GM18858 (cell line): ENCODE results near the gene GRIP1.

Experiments used
- ATAC-seq: cut with Tn5 transposase; IDR thresholded peaks from one replicate; pipeline ENCODE4 v1.9.1; 2021; ENCODE audit not compliant: unreplicated experiment

GRIP1 gene

GRCh38 chr12:66345212-66345611 is 333.7 kb downstream of the GRIP1 start:
- ATAC-seq, result no peak

- ATAC-seq, result no peak
Observed at GRCh38 chr12:66341126-66341525, 337.8 kb downstream of the GRIP1 start.

GRCh38 chr12:66340131-66340530 is 338.7 kb downstream of the GRIP1 start:
- ATAC-seq, result no peak

- ATAC-seq, result no peak
Observed at GRCh38 chr12:66337381-66338010, 341.4 kb downstream of the GRIP1 start.

DNA sequence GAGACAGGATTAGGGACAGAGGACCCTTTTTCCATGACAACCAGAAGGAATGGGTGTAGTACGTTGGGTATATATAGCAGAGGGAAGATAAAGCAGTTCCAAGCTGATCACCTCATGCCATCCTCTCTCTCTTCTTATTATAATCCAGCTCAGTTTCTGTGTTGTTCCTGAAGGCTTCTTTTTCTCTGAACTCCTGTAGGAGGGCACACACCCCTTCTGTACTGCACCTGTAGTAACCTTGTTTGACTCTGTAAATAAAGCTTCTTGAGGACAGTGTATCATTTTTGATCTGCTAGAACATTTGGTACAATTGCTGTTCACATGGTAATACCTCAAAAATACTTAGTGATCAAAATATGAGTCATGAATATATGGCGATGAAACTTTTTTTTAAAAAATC is 343.1 kb downstream of the GRIP1 start:
- ATAC-seq, result no peak

DNA sequence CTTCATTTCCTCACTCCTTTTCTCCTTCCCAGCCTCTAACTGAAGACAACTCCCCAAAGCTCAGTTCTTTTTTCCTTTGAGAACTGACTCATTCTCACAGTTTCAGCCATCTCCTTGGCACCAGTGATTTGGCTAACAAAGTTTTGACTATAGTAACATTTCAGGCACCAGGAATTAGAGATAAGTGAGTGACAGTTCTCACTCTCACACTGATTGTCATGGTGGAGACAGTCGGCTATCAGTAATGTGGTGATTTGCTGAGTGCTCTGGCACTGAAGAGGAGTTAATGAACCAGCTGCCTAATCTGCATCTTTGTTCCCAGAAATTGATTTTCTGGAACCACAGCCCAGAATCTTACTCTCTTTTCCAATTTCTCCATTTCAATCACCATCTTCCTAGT is 347.1 kb downstream of the GRIP1 start:
- ATAC-seq, result no peak

- ATAC-seq, result no peak
Observed at GRCh38 chr12:66331016-66331415, 347.9 kb downstream of the GRIP1 start.

DNA sequence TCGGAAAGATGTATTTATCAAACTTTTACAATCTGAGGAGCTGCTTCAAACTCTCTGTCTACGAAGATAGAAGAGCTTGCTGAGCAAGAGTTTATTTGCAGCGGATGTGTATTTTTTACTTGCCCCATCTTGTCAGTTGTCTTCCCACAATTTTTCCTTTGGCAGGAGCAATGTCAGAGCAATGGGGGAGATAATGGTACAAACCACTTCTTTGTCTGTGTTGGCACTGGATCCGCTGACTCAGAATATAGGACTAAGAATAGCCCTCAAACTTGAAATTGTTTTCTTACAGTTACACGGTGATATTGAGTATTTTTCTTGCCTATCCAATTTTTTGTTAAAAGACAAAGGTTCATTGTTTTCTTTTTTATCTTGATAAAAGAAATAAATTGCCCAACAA is 348.9 kb downstream of the GRIP1 start:
- no peak for ATAC-seq

- ATAC-seq, result no peak
Observed at GRCh38 chr12:66323017-66323416, 355.9 kb downstream of the GRIP1 start.

- ATAC-seq, result no peak
Observed at GRCh38 chr12:66321435-66321834, 357.4 kb downstream of the GRIP1 start.

GRCh38 chr12:66320996-66321395 is 357.9 kb downstream of the GRIP1 start:
- ATAC-seq, result no peak

- peak; percentile 64 for ATAC-seq
Observed at GRCh38 chr12:66319266-66319954, 359.5 kb downstream of the GRIP1 start.

- no peak for ATAC-seq
Observed at GRCh38 chr12:66314278-66314677, 364.6 kb downstream of the GRIP1 start.

- no peak for ATAC-seq
Observed at GRCh38 chr12:66312189-66312588, 366.7 kb downstream of the GRIP1 start.

- ATAC-seq, result no peak
Observed at GRCh38 chr12:66309606-66310005, 369.3 kb downstream of the GRIP1 start.

DNA sequence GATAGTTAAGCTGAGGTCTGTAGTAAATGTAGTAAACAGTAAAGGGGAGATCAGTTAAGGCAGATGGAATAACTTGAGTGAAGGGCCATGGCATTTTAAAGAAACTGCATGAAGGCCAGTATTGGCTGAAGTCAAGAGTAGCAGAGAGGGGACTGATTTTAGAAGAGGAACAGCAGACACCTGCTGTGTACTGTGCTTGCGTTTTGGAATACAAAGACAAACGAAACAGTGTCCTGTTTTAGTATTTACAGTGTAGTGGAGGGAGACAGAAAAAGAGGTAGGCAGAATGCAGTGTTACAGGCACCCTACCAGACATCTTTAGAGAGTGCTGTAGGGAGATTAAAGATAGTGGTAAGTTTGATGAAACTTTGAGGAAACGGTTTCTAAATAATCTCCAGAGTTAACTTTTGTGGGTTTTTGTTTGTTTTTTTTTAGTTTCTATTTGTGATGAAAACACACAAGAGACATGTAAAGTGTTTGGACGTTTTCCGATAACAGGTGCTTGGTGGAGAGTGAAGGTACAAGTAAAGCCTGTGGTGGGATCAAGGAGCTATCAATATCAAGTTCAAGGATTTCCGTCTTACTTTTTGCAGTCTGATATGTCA is 374.5 kb downstream of the GRIP1 start:
- no peak for ATAC-seq

- ATAC-seq, result peak; percentile 38
Observed at GRCh38 chr12:66303316-66303804, 375.5 kb downstream of the GRIP1 start.

DNA sequence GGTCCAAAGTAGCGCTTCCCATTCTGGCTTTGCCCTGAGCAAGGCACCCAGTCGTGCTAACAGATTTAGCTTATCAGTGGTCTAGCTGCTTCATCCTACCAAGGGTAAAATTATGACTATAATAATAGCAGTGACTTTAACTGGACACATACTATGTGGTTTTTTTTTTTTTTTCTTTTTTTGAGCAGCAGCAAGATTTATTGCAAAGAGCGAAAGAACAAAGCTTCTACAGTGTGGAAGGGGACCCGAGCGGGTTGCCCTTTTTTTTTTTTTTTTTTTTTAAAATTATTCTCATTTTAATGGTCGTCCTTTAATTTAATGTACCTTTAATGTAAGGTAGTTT is 376.1 kb downstream of the GRIP1 start:
- no peak for ATAC-seq

DNA sequence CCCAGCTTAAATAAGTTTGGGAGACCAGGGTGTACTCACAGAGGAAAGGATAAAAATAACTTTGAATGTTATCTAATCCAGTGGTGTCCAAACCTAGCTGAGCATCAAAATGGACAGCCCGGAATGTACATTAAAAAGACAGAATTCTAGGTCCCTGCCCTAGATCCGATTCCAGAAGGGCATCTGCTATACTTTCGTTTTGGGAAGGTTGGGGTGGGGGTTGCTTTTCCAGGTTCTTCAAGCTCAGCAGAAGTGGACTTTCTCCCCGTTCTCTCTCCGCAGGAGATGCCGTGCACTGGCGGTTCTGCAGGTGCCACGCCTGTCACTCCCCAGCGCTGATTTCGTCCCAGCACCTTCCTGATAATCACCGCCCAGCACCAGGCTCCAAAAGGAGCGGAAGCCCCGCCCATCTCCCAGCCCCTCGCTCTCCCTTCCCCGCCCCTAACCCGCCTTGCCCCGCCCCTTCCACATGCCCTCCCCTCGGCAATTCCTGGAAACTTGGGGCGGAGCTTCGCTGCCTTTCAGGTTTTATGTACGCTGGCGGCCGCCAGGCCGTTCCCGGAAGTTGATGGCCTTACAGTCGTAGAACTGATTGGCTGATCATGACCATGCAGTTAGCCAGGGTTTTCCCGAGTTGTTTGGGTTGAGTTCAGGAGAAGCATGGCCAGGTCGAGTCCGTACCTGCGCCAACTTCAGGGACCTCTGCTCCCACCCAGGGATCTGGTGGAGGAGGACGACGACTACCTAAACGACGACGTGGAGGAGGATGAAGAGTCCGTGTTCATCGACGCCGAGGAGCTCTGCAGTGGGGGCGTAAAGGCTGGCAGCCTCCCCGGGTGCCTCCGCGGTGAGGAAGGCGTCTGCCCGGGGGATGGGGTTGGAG is 376.7 kb downstream of the GRIP1 start, which contains the start of gene HELB:
TSS of gene HELB (plus strand) at position 550 of the 883 bp plus-strand sequence. CDS start at position 661, 111 bp downstream.
- ATAC-seq, result peak; percentile 84

- ATAC-seq, result no peak
Observed at GRCh38 chr12:66297923-66298322, 381.0 kb downstream of the GRIP1 start.
